ENCODE data around the gene GTF2H2.
"Not testable (repeated sequence)": the region's sequence is repeated elsewhere in the genome, so short reads cannot be mapped to it uniquely, and the experiment has no call there.

Gene GTF2H2

GRCh38 chr5:71020643-71021042, 46.8 kb downstream of the GTF2H2 start:
- DNase-seq (ENCODE audit: low read depth in 2 of 2); H3K4me3 ChIP-seq (replicated peaks in 1 of 2; ENCODE audit: low read depth in 2 of 2, low read length in 2 of 2): not testable (repeated sequence)

GRCh38 chr5:71018376-71019005, 49.0 kb downstream of the GTF2H2 start:
- H3K4me3 ChIP-seq (replicated peaks in 1 of 2; ENCODE audit: low read depth in 2 of 2, low read length in 2 of 2); DNase-seq (ENCODE audit: low read depth in 2 of 2): not testable (repeated sequence)

- no peak for DNase-seq (ENCODE audit: low read depth in 2 of 2)
- no peak for TF ChIP-seq CTCF (IDR thresholded peaks at IDR 0.05; ENCODE audit: low read depth, low read length)
- H3K4me3 ChIP-seq (replicated peaks in 1 of 2; ENCODE audit: low read depth in 2 of 2, low read length in 2 of 2): no peak overlapping the region
These were observed 53.3 kb downstream of the GTF2H2 start for GRCh38 chr5:71014176-71014575.

- no peak for TF ChIP-seq CTCF (IDR thresholded peaks at IDR 0.05; ENCODE audit: low read depth, low read length)
- no peak overlapping the region for H3K4me3 ChIP-seq (replicated peaks in 1 of 2; ENCODE audit: low read depth in 2 of 2, low read length in 2 of 2)
- no peak for DNase-seq (ENCODE audit: low read depth in 2 of 2)
These were observed 53.9 kb downstream of the GTF2H2 start for GRCh38 chr5:71013575-71013974.

- no peak overlapping the region for H3K4me3 ChIP-seq (replicated peaks in 1 of 2; ENCODE audit: low read depth in 2 of 2, low read length in 2 of 2)
- DNase-seq (ENCODE audit: low read depth in 2 of 2): no peak
- no peak for TF ChIP-seq CTCF (IDR thresholded peaks at IDR 0.05; ENCODE audit: low read depth, low read length)
These were observed 56.2 kb downstream of the GTF2H2 start for GRCh38 chr5:71011194-71011792.

GRCh38 chr5:71006983-71007382, 60.5 kb downstream of the GTF2H2 start:
- DNase-seq (ENCODE audit: low read depth in 2 of 2); H3K4me3 ChIP-seq (replicated peaks in 1 of 2; ENCODE audit: low read depth in 2 of 2, low read length in 2 of 2): not testable (repeated sequence)
